SK-N-SH treated with all-trans-retinoic acid at 6 μM for 48 hours (cell line): ENCODE data around the gene PSMD2.
A peak's percentile ranks its signal among the peaks of the same experiment; 100 is the strongest.

Source experiments
- ATAC-seq: fragments of 200-7000 bp; cut with Tn5 transposase; 3 replicates; pipeline ENCODE4 v1.9.1; 2020; ENCODE audit warnings: mild to moderate bottlenecking, moderate library complexity
- ARNTL ChIP-seq: fragments of 450-650 bp; formaldehyde crosslinking; IDR thresholded peaks from 2 replicates; pipeline ENCODE4 v1.5.0; 2020; ENCODE audit warnings: low read depth, mild to moderate bottlenecking, moderate library complexity, borderline replicate concordance
- BACH2 ChIP-seq: fragments of 250-450 bp; sonication (Bioruptor Pico); IDR thresholded peaks from 2 replicates; pipeline ENCODE4 v1.9.0; 2021; ENCODE audit warnings: mild to moderate bottlenecking, borderline replicate concordance
- CREB5 ChIP-seq: fragments of 250-450 bp; sonication (Bioruptor Pico); IDR thresholded peaks from 2 replicates; pipeline ENCODE4 v1.5.1; 2020; ENCODE audit warnings: low read depth, mild to moderate bottlenecking, moderate library complexity
- CSDC2 ChIP-seq: fragments of 250-450 bp; sonication (Bioruptor Pico); IDR thresholded peaks from 2 replicates; pipeline ENCODE4 v1.5.0; 2020; ENCODE audit warnings: mild to moderate bottlenecking, moderate library complexity
- CSRNP3 ChIP-seq: fragments of 250-450 bp; sonication (Bioruptor Pico); IDR thresholded peaks from 2 replicates; pipeline ENCODE4 v1.5.1; 2021; ENCODE audit warnings: mild to moderate bottlenecking, moderate library complexity
- ESRRG ChIP-seq: fragments of 250-450 bp; sonication (Bioruptor Pico); IDR thresholded peaks from 2 replicates; pipeline ENCODE4 v1.6.1; 2021; ENCODE audit warnings: mild to moderate bottlenecking
- GLIS3 ChIP-seq: fragments of 250-450 bp; sonication (Bioruptor Pico); IDR thresholded peaks from 2 replicates; pipeline ENCODE4 v1.5.0; 2020; ENCODE audit warnings: mild to moderate bottlenecking, moderate library complexity
- ISL1 ChIP-seq: fragments of 250-450 bp; sonication (Bioruptor Pico); IDR thresholded peaks from 2 replicates; pipeline ENCODE4 v2.1.2; 2022; ENCODE audit warnings: mild to moderate bottlenecking, moderate library complexity
- OSR1 ChIP-seq: fragments of 250-450 bp; sonication (Bioruptor Pico); IDR thresholded peaks from 2 replicates; pipeline ENCODE4 v1.8.0; 2022; ENCODE audit warnings: moderate library complexity, mild to moderate bottlenecking, inconsistent platforms
- PPARA ChIP-seq: fragments of 250-450 bp; sonication (Bioruptor Pico); IDR thresholded peaks from 2 replicates; pipeline ENCODE4 v1.5.0; 2020; ENCODE audit warnings: mild to moderate bottlenecking, borderline replicate concordance
- RARB ChIP-seq: fragments of 250-450 bp; sonication (Bioruptor Pico); IDR thresholded peaks from 2 replicates; pipeline ENCODE4 v1.8.0; 2021; ENCODE audit warnings: mild to moderate bottlenecking, moderate library complexity
- SNAI2 ChIP-seq: fragments of 250-450 bp; sonication (Bioruptor Pico); IDR thresholded peaks from 2 replicates; pipeline ENCODE4 v1.5.0; 2020; ENCODE audit warnings: mild to moderate bottlenecking, moderate library complexity
- TCF4 ChIP-seq: fragments of 250-450 bp; sonication (Bioruptor Pico); IDR thresholded peaks from 2 replicates; pipeline ENCODE4 v1.8.0; 2021; ENCODE audit warnings: mild to moderate bottlenecking, moderate library complexity, borderline replicate concordance
- TOX ChIP-seq: fragments of 250-450 bp; sonication (Bioruptor Pico); IDR thresholded peaks from 2 replicates; pipeline ENCODE4 v1.8.0; 2021; ENCODE audit warnings: mild to moderate bottlenecking, moderate library complexity, borderline replicate concordance
- ZC3H10 ChIP-seq: fragments of 250-450 bp; sonication (Bioruptor Pico); IDR thresholded peaks from 2 replicates; pipeline ENCODE4 v1.5.1; 2021; ENCODE audit warnings: mild to moderate bottlenecking, moderate library complexity
- ZFP3 ChIP-seq: fragments of 250-450 bp; sonication (Bioruptor Pico); IDR thresholded peaks from 2 replicates; pipeline ENCODE4 v1.5.0; 2020; ENCODE audit warnings: mild to moderate bottlenecking, moderate library complexity
- ZNF70 ChIP-seq: fragments of 450-650 bp; formaldehyde crosslinking; IDR thresholded peaks from 2 replicates; pipeline ENCODE4 v1.5.0; 2020; ENCODE audit warnings: mild to moderate bottlenecking, moderate library complexity
- TF ChIP-seq, protein P1 (sequence below): fragments of 250-450 bp; sonication (Bioruptor Pico); IDR thresholded peaks from 2 replicates; pipeline ENCODE4 v1.8.0; 2020; ENCODE audit warnings: mild to moderate bottlenecking, moderate library complexity, borderline replicate concordance

PSMD2 gene

DNA sequence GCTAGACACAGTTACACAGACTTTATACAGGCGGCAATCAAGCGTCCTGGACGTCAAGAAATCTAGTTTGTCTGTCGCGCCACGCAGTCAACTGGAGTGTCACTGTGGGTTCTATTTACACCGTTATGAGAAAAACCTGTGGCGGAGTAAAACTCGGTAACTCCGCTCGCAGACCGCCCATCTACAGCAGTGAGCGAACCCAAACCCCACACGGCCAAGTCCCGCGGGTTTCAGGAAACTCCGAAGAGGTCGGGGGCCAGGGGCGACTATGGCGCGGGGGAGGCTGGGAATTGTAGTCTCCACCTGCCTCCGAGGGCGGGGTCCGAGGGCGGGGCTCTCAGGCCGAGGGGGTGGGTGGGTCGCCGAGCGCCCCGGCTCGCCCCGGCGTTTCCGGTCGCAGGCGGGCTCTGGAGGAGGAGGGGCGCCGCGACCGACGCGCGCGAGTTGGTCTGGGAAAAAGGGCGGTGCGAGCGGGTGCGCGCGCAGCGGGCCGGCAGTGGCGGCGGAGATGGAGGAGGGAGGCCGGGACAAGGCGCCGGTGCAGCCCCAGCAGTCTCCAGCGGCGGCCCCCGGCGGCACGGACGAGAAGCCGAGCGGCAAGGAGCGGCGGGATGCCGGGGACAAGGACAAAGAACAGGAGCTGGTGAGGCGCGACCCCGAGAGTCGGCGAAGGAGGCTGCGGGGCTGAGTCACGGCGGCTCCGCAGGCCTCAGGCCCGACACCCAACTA is at the start of gene PSMD2:
PSMD2 (plus strand) TSS at position 483 of the 729 bp plus-strand sequence; CDS start at position 509, 26 bp downstream.
- TF ChIP-seq TOX (CRISPR knock-in tag) (no peak), GLIS3 (CRISPR knock-in tag) (no peak), SNAI2 (CRISPR knock-in tag) (no peak), ZFP3 (CRISPR knock-in tag) (no peak), OSR1 (no peak), RARB (CRISPR knock-in tag) (no peak), ZC3H10 (no peak)
- TF ChIP-seq, protein P1, sequence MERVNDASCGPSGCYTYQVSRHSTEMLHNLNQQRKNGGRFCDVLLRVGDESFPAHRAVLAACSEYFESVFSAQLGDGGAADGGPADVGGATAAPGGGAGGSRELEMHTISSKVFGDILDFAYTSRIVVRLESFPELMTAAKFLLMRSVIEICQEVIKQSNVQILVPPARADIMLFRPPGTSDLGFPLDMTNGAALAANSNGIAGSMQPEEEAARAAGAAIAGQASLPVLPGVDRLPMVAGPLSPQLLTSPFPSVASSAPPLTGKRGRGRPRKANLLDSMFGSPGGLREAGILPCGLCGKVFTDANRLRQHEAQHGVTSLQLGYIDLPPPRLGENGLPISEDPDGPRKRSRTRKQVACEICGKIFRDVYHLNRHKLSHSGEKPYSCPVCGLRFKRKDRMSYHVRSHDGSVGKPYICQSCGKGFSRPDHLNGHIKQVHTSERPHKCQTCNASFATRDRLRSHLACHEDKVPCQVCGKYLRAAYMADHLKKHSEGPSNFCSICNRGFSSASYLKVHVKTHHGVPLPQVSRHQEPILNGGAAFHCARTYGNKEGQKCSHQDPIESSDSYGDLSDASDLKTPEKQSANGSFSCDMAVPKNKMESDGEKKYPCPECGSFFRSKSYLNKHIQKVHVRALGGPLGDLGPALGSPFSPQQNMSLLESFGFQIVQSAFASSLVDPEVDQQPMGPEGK (CRISPR knock-in tag): no peak

GRCh38 chr3:184249412-184250166 is 49.5 kb upstream of the PSMD2 start, which contains the start of gene EEF1AKMT4:
Gene EEF1AKMT4 (plus strand): TSS chr3:184249672. CDS start chr3:184249695, 23 bp downstream.
- no peak for TF ChIP-seq ZFP3 (CRISPR knock-in tag)
- peak; percentile 96 for ATAC-seq

More for the DNA sequence above, at the start of gene PSMD2:
- peak; percentile 97 for ATAC-seq

- TF ChIP-seq, protein P1 (CRISPR knock-in tag): no peak
- TF ChIP-seq CSRNP3 (CRISPR knock-in tag): no peak
- TF ChIP-seq, all 23 proteins: peak for 0
- peak; percentile 85 for ATAC-seq
These were observed 48.7 kb upstream of the PSMD2 start for GRCh38 chr3:184250167-184250828.

- no peak for TF ChIP-seq GLIS3 (CRISPR knock-in tag)
- TF ChIP-seq ZNF70 (CRISPR knock-in tag): no peak
- TF ChIP-seq TOX (CRISPR knock-in tag): no peak
- TF ChIP-seq ESRRG (CRISPR knock-in tag): no peak
- TF ChIP-seq ISL1 (CRISPR knock-in tag): no peak
- no peak for TF ChIP-seq OSR1
- no peak for ATAC-seq
These were observed 43.6 kb upstream of the PSMD2 start for GRCh38 chr3:184255291-184256039.

DNA sequence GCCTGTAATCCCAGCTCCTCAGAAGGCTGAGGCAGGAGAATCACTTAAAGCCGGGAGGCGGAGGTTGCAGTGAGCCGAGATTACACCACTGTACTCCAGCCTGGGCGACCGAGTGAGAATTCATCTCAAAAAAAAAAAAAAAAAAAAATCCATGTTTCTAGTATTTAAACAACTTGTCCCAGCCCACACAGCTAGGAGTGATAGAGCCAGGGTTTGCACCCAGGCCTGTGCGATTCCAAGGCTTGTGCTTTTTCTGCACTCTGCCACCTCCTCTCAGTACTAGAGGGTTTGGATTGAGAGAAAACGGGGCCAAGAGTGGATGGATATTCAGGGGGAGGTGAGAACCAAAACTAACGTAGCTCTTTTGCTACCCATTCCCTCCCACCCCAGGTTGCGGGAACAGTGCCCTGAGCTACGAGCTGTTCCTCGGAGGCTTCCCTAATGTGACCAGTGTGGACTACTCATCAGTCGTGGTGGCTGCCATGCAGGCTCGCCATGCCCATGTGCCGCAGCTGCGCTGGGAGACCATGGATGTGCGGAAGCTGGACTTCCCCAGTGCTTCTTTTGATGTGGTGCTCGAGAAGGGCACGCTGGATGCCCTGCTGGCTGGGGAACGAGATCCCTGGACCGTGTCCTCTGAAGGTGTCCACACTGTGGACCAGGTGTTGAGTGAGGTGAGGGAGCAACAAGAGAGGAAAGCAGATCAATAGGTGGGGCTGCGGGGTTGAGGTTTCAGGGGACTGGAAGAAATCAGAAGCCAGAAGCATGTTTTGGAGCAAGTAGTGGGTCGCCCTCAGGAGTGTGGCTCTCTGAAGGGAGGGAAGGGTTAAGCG is 41.7 kb upstream of the PSMD2 start:
- no peak for ATAC-seq
- TF ChIP-seq TCF4 (CRISPR knock-in tag): no peak
- TF ChIP-seq CREB5 (CRISPR knock-in tag): no peak
- TF ChIP-seq OSR1: no peak
- no peak for TF ChIP-seq SNAI2 (CRISPR knock-in tag)
- no peak for TF ChIP-seq CSDC2 (CRISPR knock-in tag)
- TF ChIP-seq BACH2: no peak
- TF ChIP-seq ARNTL (CRISPR knock-in tag): no peak
- no peak for TF ChIP-seq PPARA (CRISPR knock-in tag)
